H1 (cell line): ENCODE data around the gene SERAC1. TPM values are rescaled to one million over a fixed set of nuclear protein-coding genes. Genes with fewer than 3 reads are reported as not detected.

ENCODE experiments used
- CTCF ChIA-PET: fragments of 300-600 bp; sonication (Branson Sonifier 250); formaldehyde crosslinking; loops from one replicate; lab custom pipeline; 2021; ENCODE audit not compliant: partially characterized antibody; lab: Charles Lee
- POLR2A ChIA-PET: fragments of 300-600 bp; sonication (Branson Sonifier 250); formaldehyde crosslinking; loops from one replicate; lab custom pipeline; 2021; ENCODE audit warnings: inconsistent platforms; ENCODE audit not compliant: partially characterized antibody; lab: Charles Lee
- DNase-seq, 2 experiments: peaks; one replicate each; pipeline versions ENCODE4 v3.0.0 to v3.0.0-alpha.2; 2010 to 2022; ENCODE audit warnings: low spot score in 2 of 2, low read depth in 1 of 2, mixed read lengths in 1 of 2
- FAIRE-seq: peaks from 2 replicates; lab custom pipeline; 2011; peaks lifted over from hg19 to GRCh38; lab: Jason Lieb, UNC
- H2AFZ ChIP-seq: 2 replicates; pipeline ENCODE4 v1.8.1; 2012; ENCODE audit warnings: low read length, inconsistent platforms
- H2AK5ac ChIP-seq: 2 replicates; pipeline ENCODE4 v1.6.1; 2013; ENCODE audit warnings: low read depth, low read length
- H2BK120ac ChIP-seq: replicated peaks from 2 replicates; pipeline ENCODE3; 2013; ENCODE audit warnings: low read depth, low read length, inconsistent platforms
- H2BK12ac ChIP-seq: 2 replicates; pipeline ENCODE4 v1.6.1; 2013; ENCODE audit warnings: low read depth, low read length
- H2BK15ac ChIP-seq: 2 replicates; pipeline ENCODE4 v1.6.1; 2013; ENCODE audit warnings: low read length
- H2BK20ac ChIP-seq: 2 replicates; pipeline ENCODE4 v1.6.1; 2013; ENCODE audit warnings: low read length
- H2BK5ac ChIP-seq: 2 replicates; pipeline ENCODE4 v1.6.1; 2013; ENCODE audit warnings: low read depth, low read length
- H3K14ac ChIP-seq: 2 replicates; pipeline ENCODE4 v1.6.1; 2013; ENCODE audit warnings: inconsistent platforms; ENCODE audit not compliant: insufficient read length
- H3K18ac ChIP-seq: 2 replicates; pipeline ENCODE4 v1.6.1; 2013; ENCODE audit warnings: low read length; ENCODE audit errors: extremely low read depth
- H3K23ac ChIP-seq: 2 replicates; pipeline ENCODE4 v1.6.1; 2013; ENCODE audit warnings: inconsistent platforms; ENCODE audit not compliant: insufficient read length
- H3K23me2 ChIP-seq: 2 replicates; pipeline ENCODE4 v1.6.1; 2013; ENCODE audit warnings: low read depth, low read length
- H3K27ac ChIP-seq: 2 replicates; pipeline ENCODE4 v1.6.1; 2011; ENCODE audit warnings: low read depth, low read length, inconsistent platforms
- H3K27me3 ChIP-seq, 4 experiments: replicated peaks in 1 of 4; 1 replicate in 1 of 4; 2 replicates in 3 of 4; pipeline versions ENCODE4 v1.6.1 to v1.8.1; 2011 to 2013; ENCODE audit warnings: low read length in 3 of 4, mild to moderate bottlenecking in 3 of 4, inconsistent platforms in 2 of 4, mixed read lengths in 2 of 4, moderate library complexity in 1 of 4; ENCODE audit not compliant: control insufficient read depth in 3 of 4, insufficient read depth in 3 of 4; ENCODE audit errors: extremely low read depth in 1 of 4
- H3K36me3 ChIP-seq, 4 experiments: 2 replicates each; pipeline versions ENCODE4 v1.6.1 to v1.8.1; 2011 to 2013; ENCODE audit warnings: mild to moderate bottlenecking in 4 of 4, low read length in 3 of 4, moderate library complexity in 2 of 4, control low read depth in 1 of 4, inconsistent platforms in 1 of 4; ENCODE audit not compliant: insufficient read depth in 4 of 4, control insufficient read depth in 2 of 4
- H3K4ac ChIP-seq: replicated peaks from 2 replicates; pipeline ENCODE3; 2013; ENCODE audit warnings: low read length, low read depth, mixed read lengths, inconsistent platforms; ENCODE audit not compliant: insufficient read length
- H3K4me1 ChIP-seq, 4 experiments: replicated peaks in 1 of 4; 1 replicate in 1 of 4; 2 replicates in 3 of 4; pipeline versions ENCODE4 v1.6.1 to v1.8.1; 2011 to 2013; ENCODE audit warnings: low read length in 3 of 4, inconsistent platforms in 2 of 4, mixed read lengths in 1 of 4; ENCODE audit not compliant: insufficient read depth in 4 of 4, control insufficient read depth in 3 of 4
- H3K4me2 ChIP-seq, 2 experiments: 2 replicates each; pipeline versions ENCODE4 v1.6.1 to v1.8.1; 2011 to 2013; ENCODE audit warnings: low read depth in 2 of 2, low read length in 2 of 2, control low read depth in 1 of 2, inconsistent platforms in 1 of 2, mild to moderate bottlenecking in 1 of 2; ENCODE audit not compliant: insufficient read depth in 1 of 2
- H3K4me3 ChIP-seq, 4 experiments: fragments of 200-600, 300-600 bp in 1 of 4; sonication (generic), shearing (Covaris generic), sonication (Bioruptor Twin) in 1 of 4; 2 replicates each; pipeline versions ENCODE4 v1.5.1 to v1.8.1; 2011 to 2016; ENCODE audit warnings: low read length in 4 of 4, low read depth in 3 of 4, control low read depth in 2 of 4, inconsistent platforms in 2 of 4, mild to moderate bottlenecking in 2 of 4, mixed read lengths in 1 of 4, moderate library complexity in 1 of 4; ENCODE audit not compliant: insufficient read depth in 2 of 4; ENCODE audit errors: extremely low read depth in 1 of 4
- H3K56ac ChIP-seq: replicated peaks from 2 replicates; pipeline ENCODE3; 2013; ENCODE audit warnings: low read depth, mild to moderate bottlenecking, mixed read lengths, low read length, inconsistent platforms; ENCODE audit not compliant: insufficient read length
- H3K79me1 ChIP-seq: 2 replicates; pipeline ENCODE4 v1.6.1; 2013; ENCODE audit warnings: low read depth, low read length, control low read depth
- H3K79me2 ChIP-seq, 2 experiments: 2 replicates each; pipeline versions ENCODE4 v1.6.1 to v1.8.1; 2012 to 2013; ENCODE audit warnings: low read length in 2 of 2, mild to moderate bottlenecking in 2 of 2, inconsistent platforms in 1 of 2; ENCODE audit not compliant: insufficient read depth in 2 of 2, control insufficient read depth in 1 of 2
- H3K9ac ChIP-seq, 4 experiments: replicated peaks in 1 of 4; 1 replicate in 1 of 4; 2 replicates in 3 of 4; pipeline versions ENCODE4 v1.6.1 to v1.8.1; 2011 to 2013; ENCODE audit warnings: low read depth in 3 of 4, low read length in 3 of 4, control low read depth in 2 of 4, mild to moderate bottlenecking in 2 of 4, moderate library complexity in 2 of 4, inconsistent platforms in 1 of 4; ENCODE audit errors: extremely low read depth in 1 of 4
- H3K9me3 ChIP-seq, 2 experiments: 2 replicates each; pipeline versions ENCODE4 v1.6.1 to v1.8.1; 2012 to 2013; ENCODE audit warnings: mild to moderate bottlenecking in 2 of 2, moderate library complexity in 2 of 2, control low read depth in 1 of 2, inconsistent platforms in 1 of 2, low read depth in 1 of 2, low read length in 1 of 2, mixed read lengths in 1 of 2; ENCODE audit not compliant: insufficient read depth in 2 of 2
- H4K20me1 ChIP-seq, 2 experiments: replicated peaks in 1 of 2; 2 replicates each; pipeline versions ENCODE3 to v1.8.1; 2011 to 2013; ENCODE audit warnings: inconsistent platforms in 2 of 2, low read length in 2 of 2, mild to moderate bottlenecking in 1 of 2; ENCODE audit not compliant: insufficient read depth in 2 of 2, control insufficient read depth in 1 of 2
- H4K5ac ChIP-seq: 2 replicates; pipeline ENCODE4 v1.6.1; 2013; ENCODE audit warnings: low read length, low read depth, mixed read lengths, inconsistent platforms; ENCODE audit not compliant: insufficient read length
- H4K8ac ChIP-seq: 2 replicates; pipeline ENCODE4 v1.8.0; 2013; ENCODE audit warnings: mild to moderate bottlenecking, moderate library complexity, low read length, inconsistent platforms; ENCODE audit not compliant: insufficient read depth; ENCODE audit errors: extremely low read depth
- H4K91ac ChIP-seq: replicated peaks from 2 replicates; pipeline ENCODE3; 2013; ENCODE audit warnings: low read length, mixed read lengths, inconsistent platforms; ENCODE audit not compliant: insufficient read length
- CEBPB ChIP-seq: IDR thresholded peaks from 2 replicates; pipeline ENCODE4 v1.6.1; 2012; ENCODE audit warnings: low read depth, low read length
- CTCF ChIP-seq, 3 experiments: IDR thresholded peaks; 1 replicate in 2 of 3; 2 replicates in 1 of 3; pipeline versions ENCODE4 v1.5.1 to v1.6.1; 2011; ENCODE audit warnings: low read length in 3 of 3, mild to moderate bottlenecking in 3 of 3, inconsistent platforms in 2 of 3, low read depth in 1 of 3, moderate library complexity in 1 of 3; ENCODE audit not compliant: insufficient read depth in 1 of 3; ENCODE audit errors: control extremely low read depth in 1 of 3
- SAP30 ChIP-seq: fragments of 300-600 bp; sonication (generic); IDR thresholded peaks from 2 replicates; pipeline ENCODE4 v1.7.1; 2012; ENCODE audit warnings: low read length, moderate library complexity, mild to moderate bottlenecking, inconsistent platforms; ENCODE audit not compliant: insufficient read depth, insufficient replicate concordance
- SIX5 ChIP-seq: IDR thresholded peaks from 2 replicates; pipeline ENCODE4 v1.6.1; 2011; ENCODE audit warnings: mild to moderate bottlenecking, low read depth, low read length
- TBP ChIP-seq: IDR thresholded peaks from 2 replicates; pipeline ENCODE4 v1.6.1; 2011; ENCODE audit warnings: low read depth, low read length, improper control_type of control experiment
- WGBS, 2 experiments: shearing (Covaris generic) in 1 of 2; methylation state at CpG; one replicate each; pipeline versions ENCODE4 v1.1.6 to v1.1.7; 2013 to 2015; ENCODE audit warnings: low lambda C conversion rate in 2 of 2, mixed read lengths in 2 of 2, inconsistent platforms in 1 of 2, low coverage in 1 of 2, missing lambda C conversion rate in 1 of 2; ENCODE audit not compliant: insufficient replicate concordance in 2 of 2, insufficient coverage in 1 of 2, insufficient read length in 1 of 2; ENCODE audit errors: extremely low coverage in 1 of 2, missing lambda C conversion rate in 1 of 2; 5-methylcytosine and 5-hydroxymethylcytosine counted together
- polyA plus RNA-seq, 7 experiments: library from polyadenylated mRNA; depleted of rRNA in 3 of 7; stranded (reverse) in 5 of 7; unstranded in 2 of 7; fragments of >200 nt in 5 of 7; fragments of 200-250 nt in 2 of 7; gene quantifications; 1 replicate in 5 of 7; 2 replicates in 1 of 7; 4 replicates in 1 of 7; pipeline versions ENCODE4 v1.2.1 to v1.2.3, GENCODE V29; 2011 to 2013; ENCODE audit warnings: missing spikeins in 2 of 7, mixed read lengths in 2 of 7
- total RNA-seq: library from RNA; stranded (reverse); fragmentation: NEBNext Ultra II Directional; extraction: Animal tissue kit (Norgen Biotek cat#: 25700); gene quantifications from 2 replicates; pipeline ENCODE4 v1.2.1, GENCODE V29; 2021
- TF ChIP-seq, protein P1 (sequence below): IDR thresholded peaks from 2 replicates; pipeline ENCODE4 v1.6.1; 2012; ENCODE audit warnings: inconsistent platforms
- TF ChIP-seq, protein P2 (sequence below): IDR thresholded peaks from 2 replicates; pipeline ENCODE4 v1.6.1; 2011; ENCODE audit warnings: low read depth, mild to moderate bottlenecking, low read length; ENCODE audit not compliant: insufficient read depth
- TF ChIP-seq, protein P3 (sequence below): IDR thresholded peaks from 2 replicates; pipeline ENCODE4 v1.6.1; 2012; ENCODE audit warnings: low read length, inconsistent platforms

Gene SERAC1
- total and polyA plus RNA-seq, 2 of the 8 experiments (the other 6 are each of a cell fraction or from before 2014, with no cell fraction given): 7.3 to 9.0 TPM

DNA sequence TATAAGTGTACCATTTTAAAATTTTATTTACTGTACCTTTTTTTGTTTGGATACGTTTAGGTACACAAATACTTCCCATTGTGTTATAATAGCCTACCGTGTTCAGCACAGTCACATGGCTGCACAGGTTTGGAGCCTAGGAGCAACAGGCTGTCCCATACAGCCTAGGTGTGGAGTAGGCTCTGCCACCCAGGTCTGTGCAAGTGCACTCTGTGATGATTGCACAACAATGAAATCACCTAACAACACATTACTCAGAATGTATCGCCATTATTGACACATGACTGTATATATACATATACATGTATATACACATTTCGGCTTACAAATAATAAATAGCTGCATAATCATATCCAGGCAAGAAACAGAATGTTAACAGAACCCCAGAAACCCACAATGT is 15.4 kb downstream of the SERAC1 start:
- no peak overlapping the region for H4K91ac ChIP-seq
- H2BK5ac ChIP-seq: no peak overlapping the region
- no peaks in the 10 kb centered on the region for H3K79me1 ChIP-seq
- H3K27ac ChIP-seq: no peak overlapping the region
- H3K14ac ChIP-seq: no peak overlapping the region
- no peak overlapping the region for H3K4me2 ChIP-seq
- no peaks in the 10 kb centered on the region for H3K23me2 ChIP-seq
- H3K9ac ChIP-seq: no peak overlapping the region
- no peak overlapping the region for H3K4ac ChIP-seq
- POLR2A ChIA-PET: interaction anchor here (0.7 to 1.4 kb wide), 2 partner anchors 9 to 171 kb away, joined by 3 to 7 read pairs; partner anchors contain the start of gene SYNJ2
- WGBS, 2 experiments: 90% methylated on average over 4 of the region's 4 CpGs; no CpG with 5 or more reads in 1 of the 2 experiments
- FAIRE-seq (no peak), DNase-seq (no peak)
- no peak overlapping the region for H3K18ac ChIP-seq
- CTCF ChIA-PET: interaction anchor here (0.6 to 2.7 kb wide), 6 partner anchors 9 to 230 kb away, joined by 3 to 17 read pairs (median 4); no protein-coding TSS in a partner anchor
- H2BK120ac ChIP-seq: no peak overlapping the region
- H3K79me2 ChIP-seq: no peaks in the 10 kb centered on the region
- H3K56ac ChIP-seq: no peak overlapping the region
- no peak overlapping the region for H4K5ac ChIP-seq
- no peak overlapping the region for H2BK15ac ChIP-seq
- H3K36me3 ChIP-seq: peaks cover 0 to 11% (median under 1%) of the 10 kb centered on the region in 4 experiments; a peak in 3 of 8 replicates
- no peak overlapping the region for H3K4me3 ChIP-seq
- no peak overlapping the region for H4K8ac ChIP-seq
- no peak overlapping the region for H3K23ac ChIP-seq
- H4K20me1 ChIP-seq: no peaks in the 10 kb centered on the region
- no peak overlapping the region for H2BK20ac ChIP-seq
- H3K27me3 ChIP-seq: no peaks in the 10 kb centered on the region
- H2AK5ac ChIP-seq: no peak overlapping the region
- no peaks in the 10 kb centered on the region for H3K9me3 ChIP-seq
- H2BK12ac ChIP-seq: no peak overlapping the region
- peaks cover 0 to 3% (median 0%) of the 10 kb centered on the region in 4 experiments; a peak in 1 of 7 replicates for H3K4me1 ChIP-seq
- H2AFZ ChIP-seq: no peak overlapping the region
- TF ChIP-seq SIX5: no peak
- TF ChIP-seq, protein P1, sequence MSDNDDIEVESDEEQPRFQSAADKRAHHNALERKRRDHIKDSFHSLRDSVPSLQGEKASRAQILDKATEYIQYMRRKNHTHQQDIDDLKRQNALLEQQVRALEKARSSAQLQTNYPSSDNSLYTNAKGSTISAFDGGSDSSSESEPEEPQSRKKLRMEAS: no peak
- no peak for TF ChIP-seq SAP30
- TF ChIP-seq CEBPB: no peak
- no peak for TF ChIP-seq CTCF (IDR thresholded peaks at IDR 0.05; ENCODE audit: control extremely low read depth in 1 of 3, insufficient read depth in 1 of 3, low read depth in 1 of 3, low read length in 3 of 3)
- TF ChIP-seq, protein P2, sequence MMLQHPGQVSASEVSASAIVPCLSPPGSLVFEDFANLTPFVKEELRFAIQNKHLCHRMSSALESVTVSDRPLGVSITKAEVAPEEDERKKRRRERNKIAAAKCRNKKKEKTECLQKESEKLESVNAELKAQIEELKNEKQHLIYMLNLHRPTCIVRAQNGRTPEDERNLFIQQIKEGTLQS: no peak
- TF ChIP-seq TBP: no peak
- TF ChIP-seq, protein P3, sequence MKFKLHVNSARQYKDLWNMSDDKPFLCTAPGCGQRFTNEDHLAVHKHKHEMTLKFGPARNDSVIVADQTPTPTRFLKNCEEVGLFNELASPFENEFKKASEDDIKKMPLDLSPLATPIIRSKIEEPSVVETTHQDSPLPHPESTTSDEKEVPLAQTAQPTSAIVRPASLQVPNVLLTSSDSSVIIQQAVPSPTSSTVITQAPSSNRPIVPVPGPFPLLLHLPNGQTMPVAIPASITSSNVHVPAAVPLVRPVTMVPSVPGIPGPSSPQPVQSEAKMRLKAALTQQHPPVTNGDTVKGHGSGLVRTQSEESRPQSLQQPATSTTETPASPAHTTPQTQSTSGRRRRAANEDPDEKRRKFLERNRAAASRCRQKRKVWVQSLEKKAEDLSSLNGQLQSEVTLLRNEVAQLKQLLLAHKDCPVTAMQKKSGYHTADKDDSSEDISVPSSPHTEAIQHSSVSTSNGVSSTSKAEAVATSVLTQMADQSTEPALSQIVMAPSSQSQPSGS: no peak
